Mucosa of rectum (tissue), 2 donors: ENCODE data around the gene ADNP2.

ENCODE experiments used
- H3K27ac ChIP-seq, 2 donors: one replicate each; pipeline ENCODE4 v1.7.0; 2013; ENCODE audit warnings: inconsistent platforms in 2 of 2, low read depth in 2 of 2, low read length in 2 of 2
- H3K27me3 ChIP-seq, 2 donors: one replicate each; pipeline ENCODE4 v1.7.0; 2013; ENCODE audit warnings: low read length in 2 of 2; ENCODE audit not compliant: control insufficient read depth in 2 of 2, insufficient read depth in 2 of 2
- H3K36me3 ChIP-seq, 2 donors: one replicate each; pipeline ENCODE4 v1.7.0; 2013; ENCODE audit warnings: low read length in 2 of 2; ENCODE audit not compliant: control insufficient read depth in 2 of 2, insufficient read depth in 2 of 2
- H3K4me1 ChIP-seq, 2 donors: one replicate each; pipeline ENCODE4 v1.7.0; 2013; ENCODE audit warnings: low read length in 2 of 2, mild to moderate bottlenecking in 1 of 2; ENCODE audit not compliant: control insufficient read depth in 2 of 2, insufficient read depth in 2 of 2
- H3K4me3 ChIP-seq, 2 donors: one replicate each; pipeline ENCODE4 v1.7.0; 2013; ENCODE audit warnings: low read length in 2 of 2
- H3K9ac ChIP-seq, 2 donors: one replicate each; pipeline ENCODE4 v1.7.0; 2013; ENCODE audit warnings: low read length in 2 of 2, low read depth in 1 of 2, mild to moderate bottlenecking in 1 of 2
- H3K9me3 ChIP-seq, 2 donors: one replicate each; pipeline ENCODE4 v1.7.0; 2013; ENCODE audit warnings: low read length in 2 of 2; ENCODE audit not compliant: control insufficient read depth in 2 of 2
- donor health status: healthy.
- donor health status: Normal muscosa, but diverticular disease.

The ADNP2 gene

GRCh38 chr18:80140455-80140985 lies 31.5 kb downstream of the ADNP2 start:
- Histone ChIP-seq H3K36me3 (peaks cover 26 to 32% of the 10 kb centered on the region in 2 donors), H3K9me3 (no peaks in the 10 kb centered on the region), H3K27ac (no peak overlapping the region), H3K27me3 (no peaks in the 10 kb centered on the region), H3K4me1 (no peaks in the 10 kb centered on the region), H3K9ac (no peak overlapping the region), H3K4me3 (no peak overlapping the region)

DNA sequence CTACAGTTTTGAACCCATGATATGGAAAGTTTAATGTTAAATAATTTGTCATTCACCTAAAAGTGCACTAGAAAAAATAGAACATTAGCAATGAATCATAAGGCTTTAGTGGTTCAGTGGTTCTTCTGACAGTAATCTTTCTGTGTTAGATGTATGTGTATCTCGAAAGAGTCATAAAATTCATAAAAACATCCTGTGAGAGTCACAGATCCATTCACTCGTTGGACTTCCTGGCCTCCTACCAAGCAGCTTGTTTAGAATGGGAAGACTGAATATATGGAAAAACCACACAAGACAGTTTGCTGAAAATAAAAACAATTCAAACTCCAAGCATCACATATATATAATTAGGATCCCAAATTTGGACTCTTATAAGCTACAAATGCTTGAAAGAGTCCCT lies 34.8 kb downstream of the ADNP2 start:
- Histone ChIP-seq H3K36me3 (peaks cover 0 to 6% of the 10 kb centered on the region in 2 donors), H3K4me1 (peaks cover 2 to 9% of the 10 kb centered on the region in 2 donors), H3K4me3 (no peak overlapping the region), H3K9me3 (no peaks in the 10 kb centered on the region), H3K9ac (no peak overlapping the region), H3K27me3 (no peaks in the 10 kb centered on the region), H3K27ac (no peak overlapping the region)

- H3K4me1 ChIP-seq: peaks cover 4 to 15% of the 10 kb centered on the region in 2 donors
- H3K36me3 ChIP-seq: peaks cover 0 to 6% of the 10 kb centered on the region in 2 donors
- no peak overlapping the region for H3K27ac ChIP-seq
- H3K27me3 ChIP-seq: no peaks in the 10 kb centered on the region
- no peak overlapping the region for H3K4me3 ChIP-seq
- no peaks in the 10 kb centered on the region for H3K9me3 ChIP-seq
- no peak overlapping the region for H3K9ac ChIP-seq
These were observed 36.2 kb downstream of the ADNP2 start for GRCh38 chr18:80145196-80145804.

DNA sequence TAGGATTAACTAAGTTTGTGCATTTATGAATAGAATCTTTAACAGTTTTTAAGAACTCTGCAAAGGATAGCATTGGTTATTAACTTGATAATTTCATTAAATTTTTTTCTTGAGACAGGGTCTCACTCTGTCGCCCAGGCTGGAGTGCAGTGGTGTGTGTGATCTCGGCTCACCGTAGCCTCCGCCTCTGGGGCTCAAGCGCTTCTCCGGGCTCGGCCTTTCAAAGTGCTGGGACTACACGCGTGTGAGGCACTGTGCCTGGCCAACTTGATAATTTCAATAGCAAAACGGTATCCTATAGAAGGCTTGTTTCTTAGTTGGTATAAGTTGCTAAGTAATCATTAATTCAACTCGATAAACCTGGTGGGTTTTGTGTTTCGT lies 38.0 kb downstream of the ADNP2 start:
- no peaks in the 10 kb centered on the region for H3K9me3 ChIP-seq
- H3K4me1 ChIP-seq: peaks cover 4 to 15% of the 10 kb centered on the region in 2 donors
- H3K4me3 ChIP-seq: peak overlapping the region; percentile 67 to 82
- H3K9ac ChIP-seq: peak overlapping the region in 1 of 2 donors; percentile 26
- H3K27ac ChIP-seq: no peak overlapping the region
- H3K27me3 ChIP-seq: no peaks in the 10 kb centered on the region
- peaks cover 0 to under 1% of the 10 kb centered on the region in 2 donors for H3K36me3 ChIP-seq

DNA sequence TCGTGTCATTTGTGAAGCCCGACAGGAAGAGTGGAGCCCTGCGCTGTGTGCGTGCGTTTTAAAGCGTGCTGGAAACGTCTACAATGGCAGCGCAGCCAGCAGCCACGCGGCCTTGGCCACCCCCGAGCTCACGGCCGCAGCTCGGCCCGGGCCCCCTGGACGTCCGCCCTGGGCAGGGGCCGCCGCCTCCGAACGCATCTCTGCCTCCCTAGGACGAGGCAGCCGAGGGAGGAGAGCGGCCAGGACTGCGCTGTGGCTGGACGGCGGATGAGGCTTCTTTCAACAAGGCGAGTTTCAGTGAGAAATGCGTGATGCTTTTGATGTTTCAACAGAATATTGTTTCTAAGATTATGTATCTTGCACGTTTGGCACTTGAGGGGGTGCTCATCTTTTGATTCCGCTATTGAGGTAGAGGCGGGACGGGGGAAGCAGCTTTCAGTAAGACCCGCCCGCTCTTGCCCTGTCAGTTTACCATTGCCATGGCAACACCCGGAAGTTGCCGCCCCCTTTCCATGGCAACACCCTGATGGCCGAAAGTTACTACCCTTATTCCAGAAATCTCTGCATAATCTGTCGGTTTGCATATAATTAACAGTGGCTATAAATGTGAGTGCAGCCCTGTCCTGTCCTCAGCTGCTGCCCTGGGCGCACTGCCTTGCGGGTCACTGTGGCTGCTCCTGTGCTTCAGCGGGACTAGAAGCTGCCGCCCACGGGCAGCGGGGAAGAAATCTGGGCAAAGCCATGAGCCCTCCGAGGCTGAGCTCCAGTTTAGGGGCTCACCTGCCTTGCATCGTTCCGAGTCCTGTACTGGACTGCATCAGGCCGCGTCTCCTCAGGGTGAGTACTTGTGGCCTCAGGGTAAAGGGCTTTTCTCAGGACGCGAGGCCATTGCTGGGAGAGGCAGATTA lies 38.6 kb downstream of the ADNP2 start:
- peaks cover 4 to 15% of the 10 kb centered on the region in 2 donors for H3K4me1 ChIP-seq
- no peaks in the 10 kb centered on the region for H3K36me3 ChIP-seq
- no peaks in the 10 kb centered on the region for H3K27me3 ChIP-seq
- H3K9me3 ChIP-seq: no peaks in the 10 kb centered on the region
- H3K9ac ChIP-seq: peak overlapping the region; percentile 57 to 58
- peak overlapping the region in 1 of 2 donors; percentile 6 for H3K27ac ChIP-seq
- peak overlapping the region; percentile 67 to 82 for H3K4me3 ChIP-seq

DNA sequence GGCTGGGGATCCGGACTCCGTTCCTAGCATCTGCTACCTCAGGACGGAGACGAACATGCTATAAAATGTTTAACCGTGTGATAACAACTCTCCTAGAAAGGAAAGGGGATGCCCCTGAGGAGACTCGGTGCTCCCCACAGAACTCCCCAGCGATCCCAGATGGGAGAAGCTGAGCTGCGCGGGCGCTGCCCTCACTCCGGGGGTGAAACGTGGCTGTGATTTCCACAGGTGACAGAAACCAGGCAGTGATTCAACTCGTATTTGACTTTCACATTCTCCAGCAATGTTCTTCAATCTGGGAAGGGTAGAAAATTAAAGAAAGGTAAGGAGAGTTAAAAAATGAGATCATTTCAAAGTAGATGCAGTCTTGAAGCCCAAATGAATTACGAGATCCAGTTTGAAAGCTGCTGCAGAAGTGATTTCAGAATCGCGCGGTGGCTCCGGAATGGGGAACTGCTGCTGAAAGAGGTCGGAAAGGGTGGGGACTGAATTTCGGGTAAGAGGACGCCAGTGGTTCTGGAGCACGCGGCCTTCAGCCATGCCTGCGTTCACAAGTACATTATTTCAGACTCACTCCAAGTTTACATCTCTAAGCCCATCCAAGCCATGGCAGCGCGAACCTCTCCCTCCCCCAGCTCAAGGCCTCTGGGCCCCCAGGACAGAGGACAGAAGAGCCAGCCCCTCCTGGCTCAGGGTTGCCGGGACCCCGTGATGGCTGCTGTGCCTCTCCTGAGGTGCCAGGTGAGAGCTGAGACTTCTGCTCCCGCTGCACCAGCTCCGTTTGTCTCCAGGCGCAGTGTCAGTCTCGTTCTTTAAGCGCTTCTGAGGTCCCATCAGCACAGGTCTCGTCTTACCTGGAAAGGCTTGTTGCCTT lies 39.5 kb downstream of the ADNP2 start:
- Histone ChIP-seq H3K27ac (peak overlapping the region in 1 of 2 donors; percentile 6), H3K27me3 (no peaks in the 10 kb centered on the region)

DNA sequence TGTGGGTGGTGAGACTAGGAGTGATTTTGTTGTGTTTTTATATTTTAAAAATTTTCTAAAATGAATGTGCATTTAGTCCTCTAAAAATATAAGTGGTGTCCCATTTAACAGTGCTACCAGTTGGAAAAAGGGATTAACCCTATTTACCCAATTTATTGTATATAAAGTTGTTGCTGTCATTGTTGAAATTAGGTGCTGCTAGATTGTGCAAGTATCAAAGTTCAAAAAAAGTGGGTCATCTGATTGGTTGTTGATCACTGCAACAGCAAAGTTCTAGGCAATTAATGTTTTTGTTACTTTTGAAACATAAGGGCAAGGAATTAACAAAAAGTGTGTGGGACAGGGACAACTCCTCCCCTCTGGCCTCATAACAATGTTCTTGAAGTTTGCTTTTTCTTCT lies 40.6 kb downstream of the ADNP2 start:
- Histone ChIP-seq H3K36me3 (no peaks in the 10 kb centered on the region), H3K9ac (no peak overlapping the region), H3K27me3 (no peaks in the 10 kb centered on the region), H3K4me1 (peaks cover 4 to 15% of the 10 kb centered on the region in 2 donors), H3K9me3 (no peaks in the 10 kb centered on the region), H3K4me3 (no peak overlapping the region), H3K27ac (no peak overlapping the region)

More for the DNA sequence above, 39.5 kb downstream of the ADNP2 start:
- Histone ChIP-seq H3K9ac (peak overlapping the region; percentile 57 to 58), H3K36me3 (no peaks in the 10 kb centered on the region), H3K4me3 (peak overlapping the region; percentile 67 to 82), H3K4me1 (peaks cover 4 to 15% of the 10 kb centered on the region in 2 donors), H3K9me3 (no peaks in the 10 kb centered on the region)

DNA sequence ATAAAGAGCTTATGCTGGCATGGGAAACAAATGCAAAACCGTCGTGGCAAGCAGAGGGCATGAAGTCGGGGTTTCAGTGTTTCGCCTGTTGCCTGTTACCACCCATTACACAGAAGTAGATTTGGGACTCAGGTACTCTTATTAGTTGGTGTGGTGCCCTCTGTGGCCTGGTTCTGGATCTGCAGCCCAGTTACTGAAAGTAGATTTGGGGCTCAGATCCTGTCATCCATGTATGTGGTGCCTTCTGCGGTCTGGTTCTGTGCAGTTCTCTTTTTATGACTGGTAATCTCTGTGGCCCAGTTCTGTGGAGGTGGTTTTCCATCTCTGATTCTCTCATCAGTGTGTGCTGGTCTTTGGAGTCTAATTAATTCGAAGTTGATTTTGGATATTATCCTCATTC lies 45.2 kb downstream of the ADNP2 start:
- Histone ChIP-seq H3K4me3 (no peak overlapping the region), H3K4me1 (peaks cover 0 to 2% of the 10 kb centered on the region in 2 donors), H3K27ac (no peak overlapping the region), H3K9ac (no peak overlapping the region), H3K27me3 (no peaks in the 10 kb centered on the region), H3K36me3 (no peaks in the 10 kb centered on the region), H3K9me3 (no peaks in the 10 kb centered on the region)

- H3K36me3 ChIP-seq: no peaks in the 10 kb centered on the region
- no peaks in the 10 kb centered on the region for H3K9me3 ChIP-seq
- no peak overlapping the region for H3K27ac ChIP-seq
- H3K4me1 ChIP-seq: no peaks in the 10 kb centered on the region
- H3K9ac ChIP-seq: no peak overlapping the region
- no peaks in the 10 kb centered on the region for H3K27me3 ChIP-seq
- H3K4me3 ChIP-seq: no peak overlapping the region
These were observed 48.8 kb downstream of the ADNP2 start for GRCh38 chr18:80157708-80158343.
